GM18511 (cell line): ENCODE data around the gene EPHA4.

Experiments
- ATAC-seq: cut with Tn5 transposase; IDR thresholded peaks from one replicate; pipeline ENCODE4 v1.9.1; 2021; ENCODE audit warnings: mild to moderate bottlenecking, moderate library complexity; ENCODE audit not compliant: unreplicated experiment

EPHA4 gene

GRCh38 chr2:221448057-221448843, 123.9 kb downstream of the EPHA4 start:
- ATAC-seq, result no peak

GRCh38 chr2:221447310-221447709, 124.8 kb downstream of the EPHA4 start:
- ATAC-seq, result no peak

GRCh38 chr2:221446140-221446539, 126.0 kb downstream of the EPHA4 start:
- ATAC-seq, result no peak

- no peak for ATAC-seq
These were observed 128.0 kb downstream of the EPHA4 start for GRCh38 chr2:221444106-221444505.

- ATAC-seq, result no peak
These were observed 128.5 kb downstream of the EPHA4 start for GRCh38 chr2:221443645-221444044.

- no peak for ATAC-seq
These were observed 130.0 kb downstream of the EPHA4 start for GRCh38 chr2:221442128-221442527.

- ATAC-seq, result no peak
These were observed 132.2 kb downstream of the EPHA4 start for GRCh38 chr2:221439761-221440479.

GRCh38 chr2:221437056-221437455, 135.0 kb downstream of the EPHA4 start:
- ATAC-seq, result no peak

GRCh38 chr2:221435171-221435570, 136.9 kb downstream of the EPHA4 start:
- ATAC-seq, result no peak

GRCh38 chr2:221434142-221434541, 138.0 kb downstream of the EPHA4 start:
- no peak for ATAC-seq

GRCh38 chr2:221431477-221431876, 140.6 kb downstream of the EPHA4 start:
- ATAC-seq, result no peak

GRCh38 chr2:221429741-221430491, 142.2 kb downstream of the EPHA4 start:
- ATAC-seq, result no peak

- no peak for ATAC-seq
These were observed 143.2 kb downstream of the EPHA4 start for GRCh38 chr2:221428896-221429295.

- no peak for ATAC-seq
These were observed 145.2 kb downstream of the EPHA4 start for GRCh38 chr2:221426929-221427328.

GRCh38 chr2:221425891-221426290, 146.2 kb downstream of the EPHA4 start:
- ATAC-seq, result no peak

- ATAC-seq, result no peak
These were observed 146.8 kb downstream of the EPHA4 start for GRCh38 chr2:221425353-221425752.

- no peak for ATAC-seq
These were observed 148.8 kb downstream of the EPHA4 start for GRCh38 chr2:221423210-221423804.

GRCh38 chr2:221422516-221423209, 149.4 kb downstream of the EPHA4 start:
- no peak for ATAC-seq

- ATAC-seq, result no peak
These were observed 151.9 kb downstream of the EPHA4 start for GRCh38 chr2:221420245-221420644.

GRCh38 chr2:221415789-221416188, 156.3 kb downstream of the EPHA4 start:
- ATAC-seq, result no peak

GRCh38 chr2:221412978-221413377, 159.1 kb downstream of the EPHA4 start:
- no peak for ATAC-seq
